Smooth muscle cell (in vitro differentiated cells): ENCODE results near the gene TBC1D7. TPM values are rescaled to one million over a fixed set of nuclear protein-coding genes. Genes with fewer than 3 reads are reported as not detected.
A peak's percentile ranks its signal among the peaks of the same experiment; 100 is the strongest.

ENCODE experiments used
- DNase-seq: peaks from one replicate; lab custom pipeline; 2025; ENCODE audit not compliant: unreplicated experiment; lab: John Stamatoyannopoulos, UW
- H2AFZ ChIP-seq: fragments of 200-600 bp; sonication (generic); 2 replicates; pipeline ENCODE4 v1.6.0; 2016; ENCODE audit warnings: antibody characterized with exemption, low read depth, mild to moderate bottlenecking
- H3F3A ChIP-seq: fragments of 200-600 bp; sonication (generic); 2 replicates; pipeline ENCODE4 v1.6.0; 2017; ENCODE audit warnings: antibody characterized with exemption, low read depth
- H3K27ac ChIP-seq: fragments of 200-600 bp; sonication (generic); 2 replicates; pipeline ENCODE4 v1.5.1; 2016; ENCODE audit warnings: low read depth, mild to moderate bottlenecking
- H3K27me3 ChIP-seq: fragments of 200-600 bp; sonication (generic); 2 replicates; pipeline ENCODE4 v1.6.1; 2016; ENCODE audit warnings: low read depth, mild to moderate bottlenecking
- H3K36me3 ChIP-seq: fragments of 200-600 bp; sonication (generic); 2 replicates; pipeline ENCODE4 v1.5.1; 2016; ENCODE audit warnings: low read depth
- H3K4me1 ChIP-seq: fragments of 200-600 bp; sonication (generic); 2 replicates; pipeline ENCODE4 v1.5.1; 2016; ENCODE audit warnings: low read depth
- H3K4me2 ChIP-seq: fragments of 200-600 bp; sonication (generic); 2 replicates; pipeline ENCODE4 v1.6.0; 2016; ENCODE audit warnings: mild to moderate bottlenecking
- H3K4me3 ChIP-seq: fragments of 200-600 bp; sonication (generic); 2 replicates; pipeline ENCODE4 v1.5.1; 2016; ENCODE audit warnings: mild to moderate bottlenecking
- H3K79me2 ChIP-seq: fragments of 200-600 bp; sonication (generic); 2 replicates; pipeline ENCODE4 v1.6.0; 2016; ENCODE audit warnings: low read depth, mild to moderate bottlenecking
- H3K9ac ChIP-seq: fragments of 200-600 bp; sonication (generic); 2 replicates; pipeline ENCODE4 v1.6.0; 2016; ENCODE audit warnings: low read depth
- H3K9me3 ChIP-seq: fragments of 200-600 bp; sonication (generic); replicated peaks from 2 replicates; pipeline ENCODE4 v1.5.1; 2016; ENCODE audit warnings: low read depth
- H4K20me1 ChIP-seq: fragments of 200-600 bp; sonication (generic); 2 replicates; pipeline ENCODE4 v1.6.0; 2016; ENCODE audit warnings: low read depth
- CTCF ChIP-seq: fragments of 200-600 bp; sonication (generic); IDR thresholded peaks from 2 replicates; pipeline ENCODE4 v1.5.1; 2017; ENCODE audit warnings: borderline replicate concordance, mild to moderate bottlenecking, antibody characterized with exemption; ENCODE audit not compliant: insufficient read depth, poor library complexity, severe bottlenecking
- WGBS: methylation state at CpG from one replicate; pipeline ENCODE4 v1.1.7; 2016; ENCODE audit warnings: low lambda C conversion rate; 5-methylcytosine and 5-hydroxymethylcytosine counted together
- polyA plus RNA-seq: library from polyadenylated mRNA; unstranded; fragments of >200 nt; fragmentation: Nextera tagmentation; extraction: Ambion mirVana; gene quantifications from 2 replicates; pipeline ENCODE4 v1.2.1, GENCODE V29; 2016
- total RNA-seq: library from RNA; depleted of rRNA; stranded (reverse); fragments of >200 nt; gene quantifications from 2 replicates; pipeline ENCODE4 v1.2.3, GENCODE V29; 2014

Gene TBC1D7
- total and polyA plus RNA-seq, 2 experiments from 2014 or later, result 21.1 to 39.6 TPM

GRCh38 chr6:13304580-13305260 is 23.6 kb downstream of the TBC1D7 start:
- Histone ChIP-seq H3K79me2 (no peaks in the 10 kb centered on the region), H3K4me2 (peak overlapping the region; percentile 58), H3K4me1 (peaks cover 11% of the 10 kb centered on the region), H3K27me3 (no peaks in the 10 kb centered on the region), H3K9me3 (no peaks in the 10 kb centered on the region), H3K4me3 (no peak overlapping the region), H3K36me3 (peaks cover 5% of the 10 kb centered on the region), H3K27ac (peak overlapping the region; percentile 89), H4K20me1 (no peaks in the 10 kb centered on the region), H2AFZ (no peak overlapping the region), H3K9ac (no peak overlapping the region), H3F3A (peaks cover 7% of the 10 kb centered on the region)
- TF ChIP-seq CTCF, result no peak
- DNase-seq, result no peak
- 80% methylated on average over 11 of the region's 11 CpGs for WGBS

GRCh38 chr6:13304101-13304500 is 24.2 kb downstream of the TBC1D7 start:
- DNase-seq, result no peak
- Histone ChIP-seq H4K20me1 (no peaks in the 10 kb centered on the region), H2AFZ (no peak overlapping the region), H3K4me1 (peaks cover 11% of the 10 kb centered on the region), H3K9me3 (no peaks in the 10 kb centered on the region), H3F3A (peaks cover 7% of the 10 kb centered on the region), H3K79me2 (no peaks in the 10 kb centered on the region), H3K27ac (peak overlapping the region; percentile 89), H3K4me3 (no peak overlapping the region), H3K36me3 (no peaks in the 10 kb centered on the region), H3K27me3 (no peaks in the 10 kb centered on the region), H3K9ac (no peak overlapping the region), H3K4me2 (peak overlapping the region; percentile 58)
- no peak for TF ChIP-seq CTCF
- 80% methylated on average over 6 of the region's 6 CpGs for WGBS

- Histone ChIP-seq H3K9ac (peak overlapping the region; percentile 73), H3K4me3 (no peak overlapping the region), H3K27me3 (no peaks in the 10 kb centered on the region), H3K4me1 (peaks cover 11% of the 10 kb centered on the region), H3K79me2 (no peaks in the 10 kb centered on the region), H3K36me3 (no peaks in the 10 kb centered on the region), H2AFZ (no peak overlapping the region), H3F3A (peaks cover 7% of the 10 kb centered on the region), H3K9me3 (no peaks in the 10 kb centered on the region), H4K20me1 (no peaks in the 10 kb centered on the region), H3K4me2 (peak overlapping the region; percentile 58), H3K27ac (peak overlapping the region; percentile 89)
- DNase-seq, result peak; percentile 10
- 63% methylated on average over 7 of the region's 7 CpGs for WGBS
- TF ChIP-seq CTCF, result no peak
These were observed 24.7 kb downstream of the TBC1D7 start for GRCh38 chr6:13303668-13304017.
